H7 (cell line): ENCODE measurements around the gene CDC42EP2. TPM values are rescaled to one million over a fixed set of nuclear protein-coding genes. Genes with fewer than 3 reads are reported as not detected.
A peak's percentile ranks its signal among the peaks of the same experiment; 100 is the strongest.

ENCODE experiments used
- DNase-seq: peaks from one replicate; pipeline ENCODE4 v3.0.0; 2012
- H3K27me3 ChIP-seq: 2 replicates; pipeline ENCODE4 v1.6.0; 2011; ENCODE audit warnings: mild to moderate bottlenecking, low read length; ENCODE audit not compliant: control insufficient read depth, insufficient read depth
- H3K36me3 ChIP-seq: replicated peaks from 2 replicates; pipeline ENCODE4 v1.5.1; 2011; ENCODE audit warnings: low read length; ENCODE audit not compliant: control insufficient read depth, insufficient read depth
- H3K4me3 ChIP-seq: 2 replicates; pipeline ENCODE4 v1.5.1; 2011; ENCODE audit warnings: low read depth, mild to moderate bottlenecking, control low read depth, low read length, moderate library complexity; ENCODE audit not compliant: insufficient read depth
- total RNA-seq: library from RNA; depleted of rRNA; stranded (reverse); fragments of >200 nt; shearing (Covaris generic); gene quantifications from 2 replicates; pipeline ENCODE4 v1.2.3, GENCODE V29; 2014

Gene CDC42EP2
- total RNA-seq, 1 experiment from 2014 or later, result 0.97 TPM

- no peaks in the 10 kb centered on the region for H3K27me3 ChIP-seq
- H3K36me3 ChIP-seq, result peaks cover 67% of the 10 kb centered on the region
- H3K4me3 ChIP-seq, result no peak overlapping the region
- DNase-seq, result no peak
Observed at GRCh38 chr11:65291613-65292012, 23.1 kb upstream of the CDC42EP2 start.

- Histone ChIP-seq H3K36me3 (peaks cover 61% of the 10 kb centered on the region), H3K27me3 (no peaks in the 10 kb centered on the region), H3K4me3 (no peak overlapping the region)
- DNase-seq, result no peak
Observed at GRCh38 chr11:65292890-65293289, 21.8 kb upstream of the CDC42EP2 start.

GRCh38 chr11:65293909-65294381 lies 20.7 kb upstream of the CDC42EP2 start:
- H3K4me3 ChIP-seq, result no peak overlapping the region
- DNase-seq, result no peak
- H3K36me3 ChIP-seq, result peaks cover 56% of the 10 kb centered on the region
- H3K27me3 ChIP-seq, result no peaks in the 10 kb centered on the region

GRCh38 chr11:65295001-65295400 lies 19.7 kb upstream of the CDC42EP2 start:
- Histone ChIP-seq H3K4me3 (no peak overlapping the region), H3K27me3 (no peaks in the 10 kb centered on the region), H3K36me3 (peaks cover 51% of the 10 kb centered on the region)
- DNase-seq, result no peak

GRCh38 chr11:65295571-65296341 lies 18.9 kb upstream of the CDC42EP2 start:
- peaks cover 45% of the 10 kb centered on the region for H3K36me3 ChIP-seq
- no peak overlapping the region for H3K4me3 ChIP-seq
- H3K27me3 ChIP-seq, result no peaks in the 10 kb centered on the region
- DNase-seq, result no peak

- H3K27me3 ChIP-seq, result no peaks in the 10 kb centered on the region
- peaks cover 39% of the 10 kb centered on the region for H3K36me3 ChIP-seq
- no peak overlapping the region for H3K4me3 ChIP-seq
- no peak for DNase-seq
Observed at GRCh38 chr11:65297026-65297672, 17.5 kb upstream of the CDC42EP2 start.

GRCh38 chr11:65298131-65298535 lies 16.5 kb upstream of the CDC42EP2 start:
- H3K4me3 ChIP-seq, result no peak overlapping the region
- H3K27me3 ChIP-seq, result no peaks in the 10 kb centered on the region
- peaks cover 32% of the 10 kb centered on the region for H3K36me3 ChIP-seq
- DNase-seq, result no peak

GRCh38 chr11:65298655-65299179 lies 15.9 kb upstream of the CDC42EP2 start:
- peaks cover 30% of the 10 kb centered on the region for H3K36me3 ChIP-seq
- peak; percentile 29 for DNase-seq
- no peaks in the 10 kb centered on the region for H3K27me3 ChIP-seq
- no peak overlapping the region for H3K4me3 ChIP-seq

- peaks cover 13% of the 10 kb centered on the region for H3K36me3 ChIP-seq
- H3K4me3 ChIP-seq, result no peak overlapping the region
- DNase-seq, result no peak
- H3K27me3 ChIP-seq, result no peaks in the 10 kb centered on the region
Observed at GRCh38 chr11:65300621-65301275, 13.9 kb upstream of the CDC42EP2 start.

- DNase-seq, result peak; percentile 93
- Histone ChIP-seq H3K27me3 (no peaks in the 10 kb centered on the region), H3K36me3 (peaks cover 8% of the 10 kb centered on the region), H3K4me3 (no peak overlapping the region)
Observed at GRCh38 chr11:65301491-65302329, 13.0 kb upstream of the CDC42EP2 start.

GRCh38 chr11:65303555-65303954 lies 11.1 kb upstream of the CDC42EP2 start:
- H3K4me3 ChIP-seq, result no peak overlapping the region
- DNase-seq, result no peak
- no peaks in the 10 kb centered on the region for H3K27me3 ChIP-seq
- H3K36me3 ChIP-seq, result peaks cover 3% of the 10 kb centered on the region

- DNase-seq, result no peak
- Histone ChIP-seq H3K36me3 (peaks cover 3% of the 10 kb centered on the region), H3K27me3 (no peaks in the 10 kb centered on the region), H3K4me3 (no peak overlapping the region)
Observed at GRCh38 chr11:65304110-65304509, 10.6 kb upstream of the CDC42EP2 start.

- Histone ChIP-seq H3K36me3 (peaks cover 2% of the 10 kb centered on the region), H3K27me3 (no peaks in the 10 kb centered on the region), H3K4me3 (no peak overlapping the region)
- DNase-seq, result no peak
Observed at GRCh38 chr11:65304613-65305012, 10.1 kb upstream of the CDC42EP2 start.
